CD4-positive, alpha-beta T cell treated with Interleukin-15 for 4 hours (primary cell): ENCODE measurements around the gene TACC2.
"Not testable (repeated sequence)": the region's sequence is repeated elsewhere in the genome, so short reads cannot be mapped to it uniquely, and the experiment has no call there.

ENCODE experiments used
- DNase-seq: peaks from one replicate; pipeline ENCODE4 v3.0.0-alpha.2; 2020; ENCODE audit warnings: low spot score

Gene TACC2

DNA sequence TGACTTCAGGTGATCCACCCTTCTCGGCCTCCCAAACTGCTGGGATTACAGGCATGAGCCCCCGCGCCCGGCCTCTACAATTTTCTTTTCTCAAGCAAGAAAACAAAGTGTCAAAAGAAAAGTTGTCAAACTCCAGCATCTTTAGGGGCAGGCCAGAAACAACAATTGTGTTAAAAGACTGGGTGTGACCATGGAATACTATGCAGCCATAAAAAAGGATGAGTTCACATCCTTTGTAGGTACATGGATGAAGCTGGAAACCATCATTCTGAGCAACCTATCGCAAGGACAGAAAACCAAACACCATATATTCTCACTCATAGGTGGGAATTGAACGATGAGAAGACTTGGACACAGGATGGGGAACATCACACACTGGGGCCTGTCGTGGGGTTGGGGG is 34.3 kb downstream of the TACC2 start:
- DNase-seq, result not testable (repeated sequence)

DNA sequence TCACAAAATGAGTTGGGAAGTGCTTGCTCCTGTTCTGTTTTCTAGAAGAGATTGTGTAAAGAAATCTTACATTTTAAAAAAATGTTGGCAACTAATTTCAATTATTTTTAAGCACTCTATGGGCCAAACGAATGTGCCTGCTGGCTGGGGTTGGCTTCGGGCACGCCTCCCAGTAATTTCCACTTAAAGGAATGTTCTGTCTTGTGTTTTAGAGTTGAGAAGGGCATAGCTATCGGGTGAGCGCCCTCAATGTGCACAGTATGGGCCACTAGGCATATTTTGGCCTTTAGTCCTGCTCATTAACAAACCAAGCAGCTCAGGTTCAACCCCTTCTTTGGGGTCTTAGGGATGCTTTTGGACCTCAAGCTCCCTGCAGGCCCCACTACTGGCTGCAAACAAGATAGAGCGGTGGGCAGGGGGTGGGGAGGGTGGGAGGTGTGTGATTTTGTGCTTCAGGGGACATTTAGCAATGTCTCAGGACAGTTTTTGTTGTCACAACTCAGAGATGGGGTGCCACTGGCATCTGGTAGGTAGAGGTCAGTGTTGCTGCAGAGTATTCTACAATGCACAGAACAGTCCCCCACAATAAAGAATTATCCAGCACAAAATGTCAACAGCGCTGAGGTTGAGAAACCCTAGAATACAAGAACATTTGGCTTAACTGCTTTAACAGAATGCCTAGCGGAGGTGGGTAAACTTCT is 40.7 kb downstream of the TACC2 start:
- no peak for DNase-seq

DNA sequence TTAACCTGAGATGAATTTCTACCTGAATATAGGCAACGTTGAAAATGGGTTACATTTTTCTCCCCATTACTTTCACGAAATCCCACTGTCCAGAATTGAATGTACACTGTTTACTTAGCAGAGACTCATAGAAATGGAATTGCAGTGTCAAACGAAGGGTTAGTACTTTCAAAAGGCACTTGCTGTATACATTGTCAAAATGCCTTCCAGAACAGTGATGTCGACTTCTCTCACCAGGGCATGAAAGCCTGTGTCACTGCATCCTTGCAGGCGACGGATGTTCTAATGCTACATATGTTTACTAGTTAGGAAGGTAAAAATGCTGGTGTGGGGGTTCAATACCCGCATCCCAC is 41.2 kb downstream of the TACC2 start:
- DNase-seq, result no peak

DNA sequence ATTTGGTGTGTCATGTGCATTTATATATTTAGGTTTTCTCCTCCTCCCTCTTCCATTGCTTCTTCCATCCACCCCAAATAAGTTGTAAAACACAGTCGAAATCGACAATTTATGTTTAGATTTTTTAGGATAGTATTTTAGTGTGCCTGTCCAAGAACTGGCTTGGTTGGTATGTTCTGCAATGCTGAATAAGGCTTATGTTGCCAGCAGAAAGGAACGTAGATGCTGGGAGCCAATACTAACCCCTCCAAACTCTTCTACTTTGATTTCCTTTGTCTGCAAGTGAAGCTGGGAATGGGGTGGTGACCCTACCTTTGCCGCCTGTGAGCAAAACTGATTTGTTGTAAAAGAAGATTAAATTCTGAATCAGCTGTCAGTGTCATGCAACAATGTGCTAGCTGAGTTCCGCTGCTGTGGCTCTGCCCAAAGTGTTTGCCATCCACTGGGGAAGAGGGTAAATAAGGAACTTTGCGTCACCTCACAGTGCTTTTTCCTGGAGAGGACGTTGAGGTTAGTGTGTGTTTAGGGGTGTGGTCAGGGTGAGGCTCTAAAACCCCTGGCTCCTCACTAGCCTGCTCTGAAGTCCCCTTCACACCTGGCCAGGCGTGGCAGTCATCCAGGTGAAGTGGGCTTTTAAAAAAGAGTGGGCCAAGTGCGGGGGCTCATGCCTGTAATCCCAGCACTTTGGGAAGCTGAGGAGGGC is 44.4 kb downstream of the TACC2 start:
- DNase-seq, result no peak

DNA sequence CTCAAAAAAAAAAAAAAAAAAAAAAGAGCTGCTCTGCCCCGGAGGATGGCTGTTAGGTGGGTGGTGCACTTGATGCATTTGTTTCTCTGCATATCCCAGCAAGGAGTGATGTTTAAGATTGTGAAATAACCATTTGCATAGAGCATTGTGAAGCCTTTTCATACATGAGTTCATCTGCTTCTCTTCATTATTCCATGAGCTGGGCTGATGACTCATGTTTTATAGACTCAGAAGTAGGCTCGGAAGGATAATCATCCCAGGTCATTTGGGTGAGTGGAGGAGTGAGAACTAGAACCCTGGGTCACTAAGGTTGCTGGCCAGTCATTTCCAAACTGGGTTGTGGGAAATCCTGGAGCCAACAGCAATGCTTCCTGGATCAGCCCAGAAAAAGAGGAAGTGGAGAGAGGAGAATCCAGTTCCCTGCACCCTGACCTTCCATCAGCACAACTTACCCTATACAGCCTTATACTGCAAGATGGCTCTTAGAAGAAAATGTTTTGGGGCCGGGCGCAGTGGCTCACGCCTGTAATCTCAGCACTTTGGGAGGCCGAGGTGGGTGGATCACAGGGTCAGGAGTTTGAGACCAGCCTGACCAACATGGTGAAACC is 45.3 kb downstream of the TACC2 start:
- no peak for DNase-seq

DNA sequence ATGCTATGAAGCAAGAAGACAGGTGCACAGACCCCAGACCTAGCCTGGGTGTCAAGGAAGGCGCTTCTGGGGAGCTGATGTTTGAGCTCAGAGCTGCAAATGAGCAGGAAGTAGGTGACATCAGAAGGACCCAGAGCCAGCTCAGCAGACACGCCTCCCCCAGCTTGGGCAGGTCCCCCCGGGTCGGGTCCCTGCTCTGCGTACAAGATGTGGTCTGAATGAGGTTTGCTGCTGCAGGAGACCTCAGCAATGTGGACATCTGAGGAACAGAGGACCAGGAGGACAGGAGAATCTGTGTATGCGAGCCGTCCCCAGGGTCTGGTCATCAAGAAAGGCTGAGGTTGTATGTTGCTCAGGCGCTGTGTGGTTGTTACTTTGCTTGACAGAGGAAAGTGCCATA is 51.8 kb downstream of the TACC2 start:
- no peak for DNase-seq

DNA sequence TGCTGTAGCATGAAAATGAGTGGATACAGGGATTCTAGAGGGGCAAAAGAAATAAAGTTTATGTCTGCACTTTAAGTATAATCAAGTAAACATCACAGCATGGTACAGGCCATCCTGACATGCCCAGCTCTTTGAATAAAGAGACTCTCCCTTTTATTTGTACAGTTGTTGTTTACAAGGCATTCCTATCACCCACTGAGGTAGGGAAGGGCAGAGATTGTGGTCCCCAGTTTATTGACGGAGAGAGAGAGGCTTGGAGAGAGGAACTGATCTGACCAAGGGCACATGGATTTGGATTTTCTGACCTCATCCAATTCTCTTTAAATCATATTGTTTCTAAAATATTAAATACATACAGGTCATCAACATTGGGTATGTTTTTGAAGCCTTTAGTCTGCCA is 53.9 kb downstream of the TACC2 start:
- DNase-seq, result no peak

DNA sequence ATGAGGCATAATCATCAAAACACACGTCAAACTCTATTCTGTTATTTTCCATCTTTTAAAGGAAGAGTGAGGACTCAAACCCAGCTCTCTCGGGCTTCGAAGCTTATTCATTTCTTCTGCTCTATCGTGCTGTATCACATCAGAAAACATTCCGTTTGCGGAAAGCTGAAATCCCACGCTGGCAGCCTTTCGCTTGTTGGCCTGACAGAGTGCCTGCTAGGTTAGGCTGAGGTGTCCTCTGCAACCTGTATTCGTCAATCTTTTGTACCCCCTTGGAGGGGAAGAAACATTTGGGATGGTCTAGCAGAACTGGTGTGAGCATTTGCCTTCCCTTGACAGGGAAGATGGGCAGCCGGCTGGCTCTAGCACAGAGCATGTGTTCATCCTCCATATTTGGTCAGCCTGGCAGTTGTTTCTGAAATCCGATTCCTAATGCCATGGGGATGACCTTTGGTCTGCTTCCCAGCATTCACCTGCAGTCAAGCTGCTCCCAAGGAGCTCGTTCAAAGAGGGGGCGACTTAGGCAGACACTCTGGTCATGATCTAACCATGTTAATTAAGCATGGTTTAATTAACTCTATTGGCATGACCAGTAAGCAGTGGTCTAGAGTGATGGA is 55.2 kb downstream of the TACC2 start:
- DNase-seq, result no peak

DNA sequence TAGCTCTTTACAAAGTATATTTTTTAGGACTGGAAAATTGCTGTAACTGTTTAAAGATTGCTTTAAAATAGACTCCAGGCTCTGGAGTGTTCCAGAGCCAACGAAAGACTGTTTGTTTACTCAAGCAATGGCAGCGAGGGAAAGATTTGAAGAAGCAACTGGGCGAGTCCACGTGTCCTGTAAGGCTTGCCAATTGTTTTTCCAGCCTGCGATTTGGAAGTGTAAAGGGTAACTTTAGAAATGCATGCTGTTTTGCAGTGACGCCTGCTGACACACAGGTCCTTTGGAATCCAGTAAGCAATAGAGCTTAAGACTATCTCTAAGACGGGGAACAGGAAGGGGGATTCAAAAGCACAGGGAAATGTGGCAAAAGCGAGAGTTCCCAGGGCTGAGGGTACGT is 55.8 kb downstream of the TACC2 start:
- no peak for DNase-seq

DNA sequence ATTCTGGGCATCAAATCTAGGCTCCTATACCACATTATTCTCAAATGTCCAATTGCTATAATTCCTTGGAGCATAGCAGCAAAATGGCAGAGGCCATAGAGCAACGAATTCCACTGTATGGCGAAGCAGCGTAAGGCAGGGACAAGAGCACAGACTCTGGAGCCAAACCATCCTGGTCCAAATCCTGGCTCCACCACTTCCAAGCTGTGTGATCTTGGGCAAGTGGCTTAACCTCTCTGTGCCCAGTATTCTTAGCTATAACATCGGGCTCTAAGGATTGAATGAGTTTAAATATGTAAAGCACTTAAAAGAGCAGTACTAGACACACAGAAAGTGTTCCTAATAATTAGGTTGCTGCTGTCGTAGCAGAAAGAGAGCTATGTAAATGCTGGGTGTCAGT is 56.2 kb downstream of the TACC2 start:
- DNase-seq, result no peak

DNA sequence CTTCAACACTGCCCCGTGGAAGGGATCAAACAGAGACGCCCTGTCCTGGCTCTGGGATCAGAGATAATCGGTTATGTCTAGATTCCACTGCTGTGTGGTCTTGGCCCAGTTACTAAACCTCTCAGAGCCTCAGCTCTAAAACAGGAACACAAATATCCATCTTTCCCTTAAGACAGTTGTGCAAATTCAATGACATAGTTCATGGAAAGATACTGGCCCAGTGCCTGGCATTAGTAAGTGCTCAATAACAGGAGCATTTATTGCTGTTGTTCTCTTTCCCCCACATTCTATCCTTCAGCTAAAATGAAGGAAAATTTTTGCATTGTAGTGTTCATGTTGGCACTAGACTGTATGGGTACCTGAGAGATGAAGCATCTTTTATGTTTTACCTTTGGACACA is 58.6 kb downstream of the TACC2 start:
- DNase-seq, result no peak

DNA sequence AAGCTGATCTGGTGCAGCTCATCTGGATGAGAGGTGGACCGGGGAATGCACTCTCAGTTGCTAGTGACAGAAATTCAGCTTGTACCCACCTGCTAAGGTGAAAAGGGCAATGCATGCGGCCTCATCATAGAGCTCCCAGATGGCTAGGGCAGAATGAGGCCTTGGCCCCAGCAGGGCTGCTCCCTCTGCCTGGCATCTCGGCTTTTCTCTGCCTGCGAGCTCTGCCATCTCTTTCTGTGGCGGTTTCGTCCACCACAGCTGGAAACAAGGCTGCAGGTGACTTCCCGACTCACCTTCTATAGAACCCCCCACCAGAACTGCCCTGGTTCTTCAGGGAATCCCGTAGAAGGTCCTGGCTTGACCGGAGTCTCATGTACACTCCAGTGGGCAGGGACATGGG is 60.1 kb downstream of the TACC2 start:
- no peak for DNase-seq

DNA sequence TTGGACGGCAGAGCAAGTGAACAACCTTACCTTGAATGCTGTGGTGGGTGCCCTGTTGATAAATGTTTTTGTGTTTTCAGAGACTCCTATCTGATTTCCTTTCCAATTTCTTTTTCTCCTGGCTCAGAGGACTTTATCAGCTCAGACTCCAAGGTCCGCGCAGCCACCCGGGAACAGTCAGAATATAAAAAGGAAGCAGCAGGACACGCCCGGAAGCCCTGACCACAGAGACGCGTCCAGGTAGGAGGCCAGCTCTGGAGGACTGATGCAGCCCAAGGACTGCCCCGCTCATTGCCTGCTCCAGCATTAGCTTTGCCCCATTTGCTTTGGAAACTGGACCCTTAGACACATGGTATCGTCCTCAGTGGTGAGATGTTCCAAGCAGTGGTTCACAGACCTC is 61.3 kb downstream of the TACC2 start:
- DNase-seq, result no peak

DNA sequence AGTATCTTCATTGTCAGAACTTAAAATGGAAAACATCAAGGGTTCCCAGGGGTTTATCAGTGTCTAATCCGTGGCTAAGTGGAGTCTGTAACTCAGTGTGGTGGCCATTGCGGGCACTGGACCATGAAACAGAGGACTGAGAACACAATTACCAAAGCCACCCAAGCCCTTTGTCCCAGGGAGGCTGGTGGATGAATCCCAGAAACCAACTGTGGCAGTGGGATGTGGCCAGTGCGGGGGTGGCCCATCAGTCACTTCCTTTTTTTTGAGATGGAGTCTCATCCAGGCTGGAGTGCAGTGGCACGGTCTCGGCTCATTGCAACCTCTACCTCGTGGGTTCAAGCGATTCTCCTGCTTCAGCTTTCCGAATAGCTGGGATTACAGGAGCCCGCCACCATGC is 61.8 kb downstream of the TACC2 start:
- no peak for DNase-seq

DNA sequence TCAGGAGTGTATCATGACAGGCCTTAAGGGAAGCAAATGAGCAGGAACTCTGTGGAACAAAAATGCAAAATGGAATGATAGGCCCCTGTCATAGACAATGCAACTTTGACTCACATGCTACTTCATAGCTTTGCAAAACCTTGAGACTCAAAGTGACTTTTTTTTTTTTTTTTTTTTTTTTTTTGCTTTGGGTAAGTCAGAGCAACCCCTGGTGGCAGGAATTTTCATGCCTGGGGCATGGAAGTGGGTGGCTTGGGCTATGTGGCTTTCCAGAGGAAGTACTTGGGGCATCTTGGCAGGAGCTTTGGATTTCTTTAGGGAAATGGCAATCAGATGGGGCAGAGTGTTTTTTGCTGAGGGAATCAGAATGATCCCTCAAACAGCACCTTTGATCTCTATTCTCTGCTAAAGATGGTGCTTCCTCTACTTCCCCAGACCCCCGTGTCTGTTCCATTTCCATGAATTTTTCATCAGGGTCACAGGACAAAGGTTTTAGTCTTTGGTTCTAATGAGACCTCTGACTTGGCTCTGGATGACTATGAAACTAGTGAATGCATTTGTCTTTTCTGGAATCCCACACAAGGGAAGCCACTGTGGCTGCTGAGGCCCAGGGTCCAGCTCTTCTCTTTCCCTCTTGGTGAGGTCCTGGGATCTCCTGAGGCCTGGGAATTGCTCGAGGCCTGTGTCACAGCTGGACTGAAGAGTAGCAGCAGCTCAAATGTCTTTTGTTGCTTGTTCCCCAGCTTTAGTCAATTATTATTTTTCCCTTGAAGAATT is 62.8 kb downstream of the TACC2 start:
- DNase-seq, result no peak

DNA sequence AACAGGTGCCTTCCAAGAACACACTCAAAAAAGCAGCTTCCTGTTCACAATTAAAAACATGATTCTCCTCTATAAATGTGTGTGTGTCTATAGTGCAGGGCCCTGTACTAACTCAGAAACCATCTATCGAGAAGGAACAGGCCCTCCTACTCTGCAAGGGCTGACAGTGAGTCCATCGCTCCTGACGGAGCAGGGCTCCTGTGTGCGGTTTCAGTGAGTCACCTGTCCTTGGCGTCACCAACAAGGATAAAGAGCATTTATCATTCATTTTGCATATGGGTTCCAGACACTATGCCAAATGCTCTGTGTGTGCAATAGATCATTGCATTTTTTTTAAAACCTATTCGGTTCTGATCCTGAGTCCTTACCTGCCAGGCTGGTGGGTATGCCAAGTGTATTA is 63.7 kb downstream of the TACC2 start:
- no peak for DNase-seq

DNA sequence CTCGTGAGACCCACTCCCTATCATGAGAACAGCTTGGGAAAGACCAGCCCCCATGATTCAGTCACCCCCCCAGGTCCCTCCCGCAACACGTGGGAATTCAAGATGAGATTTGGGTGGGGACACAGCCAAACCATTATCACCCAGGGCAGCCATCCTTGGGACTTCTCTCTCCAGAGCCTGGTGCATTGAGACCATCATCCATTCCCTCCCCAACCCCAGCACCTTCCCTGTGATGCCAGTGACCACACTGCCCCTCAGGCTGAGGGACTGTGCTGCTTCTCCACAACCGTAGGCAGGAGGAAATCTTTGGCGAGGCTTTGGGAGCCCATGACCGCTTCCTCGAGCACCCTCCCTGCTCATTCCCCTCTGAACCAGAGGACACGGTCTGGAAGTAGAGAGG is 64.4 kb downstream of the TACC2 start:
- DNase-seq, result no peak

DNA sequence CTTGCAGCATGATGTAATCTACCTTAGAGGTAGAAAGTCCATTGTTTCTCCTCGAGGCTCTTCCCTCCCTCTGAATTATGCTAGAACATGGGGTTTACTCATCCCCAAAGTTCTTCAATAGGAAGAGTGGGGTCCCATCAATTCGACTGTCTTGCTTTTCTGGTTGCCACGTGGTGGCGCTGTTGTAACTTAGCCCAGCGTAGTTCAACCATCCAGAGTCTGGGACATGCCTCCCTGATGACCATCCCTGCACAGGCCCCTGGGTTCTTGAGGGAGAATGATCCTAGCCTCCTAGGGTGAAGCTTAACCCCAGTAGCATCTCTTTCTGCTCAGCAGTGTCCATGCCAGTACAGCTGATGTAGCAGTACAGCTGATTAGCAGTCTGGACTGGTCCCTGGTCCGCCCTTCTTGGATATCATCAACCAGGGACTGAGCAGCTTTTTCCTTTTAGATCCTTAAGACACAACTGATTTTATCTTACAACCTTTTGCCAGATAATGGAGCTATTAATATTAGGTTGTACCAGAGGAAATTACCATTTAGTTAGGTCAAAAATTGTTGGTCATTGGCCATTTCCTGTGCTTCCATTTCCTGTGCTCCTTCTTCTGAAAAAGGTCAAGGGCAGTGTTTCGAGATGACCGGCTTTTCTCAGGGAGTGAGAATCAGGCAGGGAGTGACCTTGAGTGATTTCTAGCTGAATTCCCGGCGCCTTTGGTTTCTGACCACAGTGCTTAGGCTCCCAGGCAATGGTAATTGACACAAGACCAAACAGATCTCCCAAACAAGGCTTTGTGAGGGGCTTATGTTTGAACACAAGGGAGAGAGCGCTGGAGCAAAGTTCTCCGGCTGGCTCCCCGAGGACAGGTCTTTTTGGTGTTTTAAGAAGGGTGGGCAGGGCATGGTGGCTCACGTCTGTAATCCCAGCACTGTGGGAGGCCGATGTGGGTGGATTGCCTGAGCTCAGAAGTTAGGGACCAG is 65.4 kb downstream of the TACC2 start:
- DNase-seq, result no peak

DNA sequence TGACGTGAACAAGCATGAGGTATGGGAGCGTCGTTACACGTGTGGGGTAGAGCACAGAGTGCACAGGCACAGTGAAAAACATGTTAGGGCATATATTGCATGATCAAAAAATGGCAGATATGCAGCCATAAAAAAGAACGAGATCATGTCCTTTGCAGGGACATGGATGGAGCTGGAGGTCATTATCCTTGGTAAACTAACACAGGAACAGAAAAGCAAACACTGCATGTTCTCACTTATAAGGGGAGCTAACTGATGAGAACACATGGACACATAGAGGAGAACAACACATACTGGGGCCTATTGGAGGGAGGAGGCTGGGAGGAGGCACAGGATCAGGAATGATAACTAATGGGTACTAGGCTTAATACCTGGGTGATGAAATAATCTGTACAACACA is 66.3 kb downstream of the TACC2 start:
- DNase-seq, result no peak

DNA sequence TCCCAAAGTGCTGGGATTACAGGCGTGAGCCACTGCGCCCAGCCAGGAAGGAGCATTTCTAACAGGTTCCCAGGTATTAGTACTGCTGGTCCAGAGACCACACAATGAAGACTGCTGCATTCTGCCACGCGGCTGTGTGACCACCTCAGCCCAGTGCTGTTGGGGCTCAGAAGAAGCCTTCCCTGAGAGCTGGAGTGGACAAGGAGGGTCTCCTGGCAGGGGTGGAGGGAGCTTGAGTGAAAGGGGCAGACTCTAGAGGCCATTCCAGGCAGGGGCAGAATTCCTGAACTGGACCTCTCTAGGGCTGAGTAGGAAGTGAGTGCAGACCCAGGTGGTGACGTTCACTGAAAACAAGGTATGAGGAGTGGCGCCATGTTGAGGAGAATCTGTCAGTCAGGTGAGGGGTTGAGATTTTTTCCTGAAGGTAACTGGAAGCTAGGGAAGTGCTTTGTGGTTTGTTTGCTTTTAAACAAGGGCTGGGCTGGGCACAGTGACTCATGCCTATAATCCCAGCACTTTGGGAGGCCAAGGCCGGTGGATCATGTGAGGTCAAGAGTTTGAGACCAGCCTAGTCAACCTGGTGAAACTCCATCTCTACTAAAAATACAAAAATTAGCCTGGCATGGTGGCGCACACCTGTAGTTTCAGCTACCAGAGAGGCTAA is 67.6 kb downstream of the TACC2 start:
- DNase-seq, result no peak
